HG02938 (cell line): ENCODE data around the gene ZNF467.
A peak's percentile ranks its signal among the peaks of the same experiment; 100 is the strongest.

Experiments
- ATAC-seq: cut with Tn5 transposase; IDR thresholded peaks from one replicate; pipeline ENCODE4 v1.9.1; 2021; ENCODE audit warnings: mild to moderate bottlenecking, moderate library complexity; ENCODE audit not compliant: unreplicated experiment

ZNF467 gene

DNA sequence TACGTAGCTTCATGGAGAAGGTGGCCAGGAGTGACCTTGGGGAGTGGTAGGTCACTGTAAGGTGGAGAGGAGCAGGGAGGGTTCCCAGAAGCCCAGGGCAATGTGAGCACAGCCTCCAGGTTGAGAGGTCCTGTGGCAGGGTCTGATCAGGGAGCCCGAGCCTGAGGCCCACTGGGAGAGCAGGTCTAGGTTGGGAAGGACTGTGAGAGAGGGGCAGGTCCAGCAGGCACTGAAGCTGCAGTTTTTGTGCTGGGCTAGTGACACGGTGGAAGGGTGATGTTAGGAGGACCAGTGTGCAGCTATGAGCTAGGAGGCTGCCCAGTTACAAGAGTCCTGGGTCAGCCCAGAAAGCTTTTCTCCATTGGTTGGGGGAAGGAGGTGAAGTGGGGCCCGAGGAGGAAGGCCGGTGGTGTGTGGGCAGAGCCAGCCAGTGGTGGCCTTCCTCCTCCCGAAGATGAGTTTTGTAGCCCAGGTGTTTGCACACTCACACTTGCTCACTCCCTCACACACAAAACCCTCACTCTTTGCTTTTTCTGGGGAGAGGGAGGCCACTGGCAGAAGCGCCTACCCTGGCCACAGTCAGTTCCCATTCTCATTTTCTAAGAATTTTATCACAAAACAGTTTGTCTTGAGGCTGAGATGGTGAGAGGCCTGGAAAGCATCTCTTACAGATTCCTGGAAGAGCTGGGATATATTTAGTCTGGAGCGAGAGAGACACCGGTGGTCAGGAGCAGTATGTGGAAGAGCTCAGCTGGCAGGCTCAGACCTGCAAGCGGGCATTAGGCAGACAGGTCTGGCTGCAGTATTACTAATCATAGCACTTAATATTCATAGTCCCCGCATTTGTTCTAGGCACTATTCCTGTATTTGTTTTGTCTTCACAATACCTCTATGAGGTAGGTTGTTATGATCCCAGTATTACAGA is 57.1 kb downstream of the ZNF467 start:
- no peak for ATAC-seq

DNA sequence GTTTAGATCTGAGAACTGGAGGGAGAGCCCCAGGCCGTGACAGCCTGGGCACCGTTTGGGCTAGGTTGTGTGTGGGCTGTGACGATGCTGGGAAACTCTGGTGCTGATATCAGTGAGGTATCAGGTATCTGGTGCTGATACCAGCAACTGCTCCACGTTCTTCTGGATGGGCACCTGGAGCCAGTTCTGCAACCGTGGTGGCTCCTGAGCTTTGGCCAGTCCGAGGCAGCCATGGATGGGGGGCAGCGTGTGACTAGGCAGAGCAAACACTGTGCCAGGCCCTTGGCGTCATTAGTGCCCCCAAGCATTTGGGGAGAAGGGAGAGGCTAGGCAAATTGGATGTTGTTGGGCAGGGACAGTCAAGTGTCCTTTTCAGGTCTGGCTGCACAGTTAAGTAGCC is 57.9 kb downstream of the ZNF467 start:
- peak; percentile 1 for ATAC-seq

GRCh38 chr7:149714910-149715471 is 58.4 kb downstream of the ZNF467 start:
- ATAC-seq: peak; percentile 21
